SK-N-SH treated with all-trans-retinoic acid at 6 μM for 48 hours (cell line): ENCODE measurements around the gene KMT2A.

Experiments
- ATAC-seq: fragments of 200-7000 bp; cut with Tn5 transposase; 3 replicates; pipeline ENCODE4 v1.9.1; 2020; ENCODE audit warnings: mild to moderate bottlenecking, moderate library complexity
- ARNTL ChIP-seq: fragments of 450-650 bp; formaldehyde crosslinking; IDR thresholded peaks from 2 replicates; pipeline ENCODE4 v1.5.0; 2020; ENCODE audit warnings: low read depth, mild to moderate bottlenecking, moderate library complexity, borderline replicate concordance
- BACH2 ChIP-seq: fragments of 250-450 bp; sonication (Bioruptor Pico); IDR thresholded peaks from 2 replicates; pipeline ENCODE4 v1.9.0; 2021; ENCODE audit warnings: mild to moderate bottlenecking, borderline replicate concordance
- CSDC2 ChIP-seq: fragments of 250-450 bp; sonication (Bioruptor Pico); IDR thresholded peaks from 2 replicates; pipeline ENCODE4 v1.5.0; 2020; ENCODE audit warnings: mild to moderate bottlenecking, moderate library complexity
- ESRRG ChIP-seq: fragments of 250-450 bp; sonication (Bioruptor Pico); IDR thresholded peaks from 2 replicates; pipeline ENCODE4 v1.6.1; 2021; ENCODE audit warnings: mild to moderate bottlenecking
- GLIS3 ChIP-seq: fragments of 250-450 bp; sonication (Bioruptor Pico); IDR thresholded peaks from 2 replicates; pipeline ENCODE4 v1.5.0; 2020; ENCODE audit warnings: mild to moderate bottlenecking, moderate library complexity
- ISL1 ChIP-seq: fragments of 250-450 bp; sonication (Bioruptor Pico); IDR thresholded peaks from 2 replicates; pipeline ENCODE4 v2.1.2; 2022; ENCODE audit warnings: mild to moderate bottlenecking, moderate library complexity
- OSR1 ChIP-seq: fragments of 250-450 bp; sonication (Bioruptor Pico); IDR thresholded peaks from 2 replicates; pipeline ENCODE4 v1.8.0; 2022; ENCODE audit warnings: moderate library complexity, mild to moderate bottlenecking, inconsistent platforms
- PPARA ChIP-seq: fragments of 250-450 bp; sonication (Bioruptor Pico); IDR thresholded peaks from 2 replicates; pipeline ENCODE4 v1.5.0; 2020; ENCODE audit warnings: mild to moderate bottlenecking, borderline replicate concordance
- RARB ChIP-seq: fragments of 250-450 bp; sonication (Bioruptor Pico); IDR thresholded peaks from 2 replicates; pipeline ENCODE4 v1.8.0; 2021; ENCODE audit warnings: mild to moderate bottlenecking, moderate library complexity
- TCF4 ChIP-seq: fragments of 250-450 bp; sonication (Bioruptor Pico); IDR thresholded peaks from 2 replicates; pipeline ENCODE4 v1.8.0; 2021; ENCODE audit warnings: mild to moderate bottlenecking, moderate library complexity, borderline replicate concordance
- TOX ChIP-seq: fragments of 250-450 bp; sonication (Bioruptor Pico); IDR thresholded peaks from 2 replicates; pipeline ENCODE4 v1.8.0; 2021; ENCODE audit warnings: mild to moderate bottlenecking, moderate library complexity, borderline replicate concordance
- ZC3H10 ChIP-seq: fragments of 250-450 bp; sonication (Bioruptor Pico); IDR thresholded peaks from 2 replicates; pipeline ENCODE4 v1.5.1; 2021; ENCODE audit warnings: mild to moderate bottlenecking, moderate library complexity
- ZFP3 ChIP-seq: fragments of 250-450 bp; sonication (Bioruptor Pico); IDR thresholded peaks from 2 replicates; pipeline ENCODE4 v1.5.0; 2020; ENCODE audit warnings: mild to moderate bottlenecking, moderate library complexity
- ZFP30 ChIP-seq: fragments of 450-650 bp; formaldehyde crosslinking; IDR thresholded peaks from 2 replicates; pipeline ENCODE4 v1.5.0; 2022; ENCODE audit warnings: mild to moderate bottlenecking, moderate library complexity
- ZNF565 ChIP-seq: fragments of 450-650 bp; formaldehyde crosslinking; conservative IDR thresholded peaks from 2 replicates; pipeline ENCODE4 v1.5.0; 2020; ENCODE audit warnings: low read depth, mild to moderate bottlenecking, moderate library complexity
- ZNF70 ChIP-seq: fragments of 450-650 bp; formaldehyde crosslinking; IDR thresholded peaks from 2 replicates; pipeline ENCODE4 v1.5.0; 2020; ENCODE audit warnings: mild to moderate bottlenecking, moderate library complexity
- ZNF8 ChIP-seq: fragments of 450-650 bp; formaldehyde crosslinking; IDR thresholded peaks from 2 replicates; pipeline ENCODE4 v1.5.0; 2020; ENCODE audit warnings: mild to moderate bottlenecking, moderate library complexity
- TF ChIP-seq, protein P1 (sequence below): fragments of 250-450 bp; sonication (Bioruptor Pico); IDR thresholded peaks from 2 replicates; pipeline ENCODE4 v1.5.0; 2020; ENCODE audit warnings: mild to moderate bottlenecking, moderate library complexity
- TF ChIP-seq, protein P2 (sequence below): fragments of 250-450 bp; sonication (Bioruptor Pico); IDR thresholded peaks from 2 replicates; pipeline ENCODE4 v1.8.0; 2021; ENCODE audit warnings: low read depth, mild to moderate bottlenecking, moderate library complexity, borderline replicate concordance
- TF ChIP-seq, protein P3 (sequence below): fragments of 250-450 bp; sonication (Bioruptor Pico); IDR thresholded peaks from 2 replicates; pipeline ENCODE4 v1.5.1; 2021; ENCODE audit warnings: mild to moderate bottlenecking, moderate library complexity
- TF ChIP-seq, protein P4 (sequence below): fragments of 250-450 bp; sonication (Bioruptor Pico); IDR thresholded peaks from 2 replicates; pipeline ENCODE4 v1.8.0; 2020; ENCODE audit warnings: mild to moderate bottlenecking, moderate library complexity, borderline replicate concordance

Gene KMT2A

DNA sequence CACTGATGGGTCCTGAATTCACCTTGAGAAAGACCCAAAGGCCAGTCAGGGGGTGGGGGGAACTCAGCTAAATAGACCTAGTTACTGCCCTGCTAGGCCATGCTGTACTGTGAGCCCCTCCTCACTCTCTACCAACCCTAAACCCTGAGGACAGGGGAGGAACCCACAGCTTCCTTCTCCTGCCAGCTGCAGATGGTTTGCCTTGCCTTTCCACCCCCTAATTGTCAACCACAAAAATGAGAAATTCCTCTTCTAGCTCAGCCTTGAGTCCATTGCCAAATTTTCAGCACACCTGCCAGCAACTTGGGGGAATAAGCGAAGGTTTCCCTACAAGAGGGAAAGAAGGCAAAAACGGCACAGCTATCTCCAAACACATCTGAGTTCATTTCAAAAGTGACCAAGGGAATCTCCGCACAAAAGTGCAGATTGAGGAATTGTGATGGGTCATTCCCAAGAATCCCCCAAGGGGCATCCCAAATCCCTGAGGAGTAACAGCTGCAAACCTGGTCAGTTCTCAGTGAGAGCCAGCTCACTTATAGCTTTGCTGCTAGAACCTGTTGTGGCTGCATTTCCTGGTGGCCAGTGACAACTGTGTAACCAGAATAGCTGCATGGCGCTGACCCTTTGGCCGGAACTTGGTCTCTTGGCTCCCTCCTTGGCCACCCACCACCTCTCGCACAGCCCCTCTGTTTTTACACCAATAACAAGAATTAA, 88.6 kb downstream of the KMT2A start:
- no peak for ATAC-seq
- TF ChIP-seq, protein P1, sequence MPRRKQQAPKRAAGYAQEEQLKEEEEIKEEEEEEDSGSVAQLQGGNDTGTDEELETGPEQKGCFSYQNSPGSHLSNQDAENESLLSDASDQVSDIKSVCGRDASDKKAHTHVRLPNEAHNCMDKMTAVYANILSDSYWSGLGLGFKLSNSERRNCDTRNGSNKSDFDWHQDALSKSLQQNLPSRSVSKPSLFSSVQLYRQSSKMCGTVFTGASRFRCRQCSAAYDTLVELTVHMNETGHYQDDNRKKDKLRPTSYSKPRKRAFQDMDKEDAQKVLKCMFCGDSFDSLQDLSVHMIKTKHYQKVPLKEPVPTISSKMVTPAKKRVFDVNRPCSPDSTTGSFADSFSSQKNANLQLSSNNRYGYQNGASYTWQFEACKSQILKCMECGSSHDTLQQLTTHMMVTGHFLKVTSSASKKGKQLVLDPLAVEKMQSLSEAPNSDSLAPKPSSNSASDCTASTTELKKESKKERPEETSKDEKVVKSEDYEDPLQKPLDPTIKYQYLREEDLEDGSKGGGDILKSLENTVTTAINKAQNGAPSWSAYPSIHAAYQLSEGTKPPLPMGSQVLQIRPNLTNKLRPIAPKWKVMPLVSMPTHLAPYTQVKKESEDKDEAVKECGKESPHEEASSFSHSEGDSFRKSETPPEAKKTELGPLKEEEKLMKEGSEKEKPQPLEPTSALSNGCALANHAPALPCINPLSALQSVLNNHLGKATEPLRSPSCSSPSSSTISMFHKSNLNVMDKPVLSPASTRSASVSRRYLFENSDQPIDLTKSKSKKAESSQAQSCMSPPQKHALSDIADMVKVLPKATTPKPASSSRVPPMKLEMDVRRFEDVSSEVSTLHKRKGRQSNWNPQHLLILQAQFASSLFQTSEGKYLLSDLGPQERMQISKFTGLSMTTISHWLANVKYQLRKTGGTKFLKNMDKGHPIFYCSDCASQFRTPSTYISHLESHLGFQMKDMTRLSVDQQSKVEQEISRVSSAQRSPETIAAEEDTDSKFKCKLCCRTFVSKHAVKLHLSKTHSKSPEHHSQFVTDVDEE (CRISPR knock-in tag): no peak
- no peak for TF ChIP-seq PPARA (CRISPR knock-in tag)
- TF ChIP-seq TCF4 (CRISPR knock-in tag): no peak

- no peak for TF ChIP-seq BACH2 (CRISPR knock-in tag)
- no peak for ATAC-seq
Measured at GRCh38 chr11:118526688-118527087, 90.4 kb downstream of the KMT2A start.

DNA sequence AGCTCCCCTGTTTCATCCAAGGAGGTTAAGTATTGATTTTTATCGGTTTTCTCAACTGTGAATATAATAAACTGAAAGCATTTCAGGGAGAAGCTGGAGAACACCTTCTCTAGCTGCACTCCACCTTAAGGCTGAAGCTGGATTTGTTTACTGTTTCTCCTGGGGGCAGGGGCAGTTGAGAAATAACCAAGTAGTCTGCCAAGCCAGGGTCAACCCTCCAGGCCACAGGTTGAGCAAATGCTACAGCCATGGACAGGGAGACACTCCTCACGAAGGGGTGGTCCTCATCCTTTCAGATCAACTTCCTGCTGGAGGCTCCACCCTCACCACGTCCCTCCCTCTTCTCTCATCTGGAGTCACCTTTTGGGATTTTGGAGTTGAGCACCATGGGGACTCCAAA, 90.8 kb downstream of the KMT2A start, which contains the start of gene TTC36:
TTC36 (plus strand) TSS at position 366 of the 400 bp plus-strand sequence; CDS start at position 387, 21 bp downstream.
- TF ChIP-seq ZNF565 (CRISPR knock-in tag) (no peak), GLIS3 (CRISPR knock-in tag) (no peak), ESRRG (CRISPR knock-in tag) (no peak), ZFP3 (CRISPR knock-in tag) (no peak), ZC3H10 (CRISPR knock-in tag) (no peak), ZFP30 (CRISPR knock-in tag) (no peak), ISL1 (CRISPR knock-in tag) (no peak), CSDC2 (CRISPR knock-in tag) (no peak), TCF4 (CRISPR knock-in tag) (no peak), ARNTL (CRISPR knock-in tag) (no peak), RARB (CRISPR knock-in tag) (no peak), ZNF70 (no peak), OSR1 (no peak)
- TF ChIP-seq, protein P2, sequence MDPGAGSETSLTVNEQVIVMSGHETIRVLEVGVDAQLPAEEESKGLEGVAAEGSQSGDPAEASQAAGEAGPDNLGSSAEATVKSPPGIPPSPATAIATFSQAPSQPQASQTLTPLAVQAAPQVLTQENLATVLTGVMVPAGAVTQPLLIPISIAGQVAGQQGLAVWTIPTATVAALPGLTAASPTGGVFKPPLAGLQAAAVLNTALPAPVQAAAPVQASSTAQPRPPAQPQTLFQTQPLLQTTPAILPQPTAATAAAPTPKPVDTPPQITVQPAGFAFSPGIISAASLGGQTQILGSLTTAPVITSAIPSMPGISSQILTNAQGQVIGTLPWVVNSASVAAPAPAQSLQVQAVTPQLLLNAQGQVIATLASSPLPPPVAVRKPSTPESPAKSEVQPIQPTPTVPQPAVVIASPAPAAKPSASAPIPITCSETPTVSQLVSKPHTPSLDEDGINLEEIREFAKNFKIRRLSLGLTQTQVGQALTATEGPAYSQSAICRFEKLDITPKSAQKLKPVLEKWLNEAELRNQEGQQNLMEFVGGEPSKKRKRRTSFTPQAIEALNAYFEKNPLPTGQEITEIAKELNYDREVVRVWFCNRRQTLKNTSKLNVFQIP: no peak
- TF ChIP-seq, protein P1 (CRISPR knock-in tag): no peak
- TF ChIP-seq, protein P3, sequence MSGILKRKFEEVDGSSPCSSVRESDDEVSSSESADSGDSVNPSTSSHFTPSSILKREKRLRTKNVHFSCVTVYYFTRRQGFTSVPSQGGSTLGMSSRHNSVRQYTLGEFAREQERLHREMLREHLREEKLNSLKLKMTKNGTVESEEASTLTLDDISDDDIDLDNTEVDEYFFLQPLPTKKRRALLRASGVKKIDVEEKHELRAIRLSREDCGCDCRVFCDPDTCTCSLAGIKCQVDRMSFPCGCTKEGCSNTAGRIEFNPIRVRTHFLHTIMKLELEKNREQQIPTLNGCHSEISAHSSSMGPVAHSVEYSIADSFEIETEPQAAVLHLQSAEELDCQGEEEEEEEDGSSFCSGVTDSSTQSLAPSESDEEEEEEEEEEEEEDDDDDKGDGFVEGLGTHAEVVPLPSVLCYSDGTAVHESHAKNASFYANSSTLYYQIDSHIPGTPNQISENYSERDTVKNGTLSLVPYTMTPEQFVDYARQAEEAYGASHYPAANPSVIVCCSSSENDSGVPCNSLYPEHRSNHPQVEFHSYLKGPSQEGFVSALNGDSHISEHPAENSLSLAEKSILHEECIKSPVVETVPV: no peak
- ATAC-seq: no peak

DNA sequence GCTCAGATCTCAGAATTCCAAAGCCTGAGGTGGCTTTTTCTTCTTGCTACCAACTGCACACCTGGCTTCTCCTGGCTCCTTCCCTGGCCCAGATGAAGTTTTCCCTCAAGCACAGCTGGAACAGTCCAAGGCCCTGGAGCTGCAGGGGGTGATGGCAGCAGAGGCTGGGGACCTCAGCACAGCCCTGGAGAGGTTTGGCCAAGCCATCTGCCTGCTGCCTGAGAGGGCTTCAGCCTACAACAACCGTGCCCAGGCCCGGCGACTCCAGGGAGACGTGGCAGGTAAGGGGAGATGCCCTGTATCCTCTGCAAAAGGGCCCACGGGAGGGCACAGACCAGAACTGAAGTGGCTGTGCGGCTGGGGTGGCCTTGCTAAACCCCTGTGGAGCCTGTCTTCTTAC, 92.2 kb downstream of the KMT2A start:
- ATAC-seq: no peak
- TF ChIP-seq ESRRG (CRISPR knock-in tag): no peak
- TF ChIP-seq ZNF8: no peak
- no peak for TF ChIP-seq ZFP3 (CRISPR knock-in tag)
- no peak for TF ChIP-seq ISL1 (CRISPR knock-in tag)
- no peak for TF ChIP-seq ARNTL (CRISPR knock-in tag)
- no peak for TF ChIP-seq ZNF70
- TF ChIP-seq OSR1: no peak
- no peak for TF ChIP-seq ZNF565 (CRISPR knock-in tag)
- no peak for TF ChIP-seq PPARA (CRISPR knock-in tag)
- no peak for TF ChIP-seq TCF4 (CRISPR knock-in tag)
- TF ChIP-seq ZC3H10 (CRISPR knock-in tag): no peak
- TF ChIP-seq, protein P1 (CRISPR knock-in tag): no peak
- no peak for TF ChIP-seq CSDC2 (CRISPR knock-in tag)
- TF ChIP-seq, protein P4, sequence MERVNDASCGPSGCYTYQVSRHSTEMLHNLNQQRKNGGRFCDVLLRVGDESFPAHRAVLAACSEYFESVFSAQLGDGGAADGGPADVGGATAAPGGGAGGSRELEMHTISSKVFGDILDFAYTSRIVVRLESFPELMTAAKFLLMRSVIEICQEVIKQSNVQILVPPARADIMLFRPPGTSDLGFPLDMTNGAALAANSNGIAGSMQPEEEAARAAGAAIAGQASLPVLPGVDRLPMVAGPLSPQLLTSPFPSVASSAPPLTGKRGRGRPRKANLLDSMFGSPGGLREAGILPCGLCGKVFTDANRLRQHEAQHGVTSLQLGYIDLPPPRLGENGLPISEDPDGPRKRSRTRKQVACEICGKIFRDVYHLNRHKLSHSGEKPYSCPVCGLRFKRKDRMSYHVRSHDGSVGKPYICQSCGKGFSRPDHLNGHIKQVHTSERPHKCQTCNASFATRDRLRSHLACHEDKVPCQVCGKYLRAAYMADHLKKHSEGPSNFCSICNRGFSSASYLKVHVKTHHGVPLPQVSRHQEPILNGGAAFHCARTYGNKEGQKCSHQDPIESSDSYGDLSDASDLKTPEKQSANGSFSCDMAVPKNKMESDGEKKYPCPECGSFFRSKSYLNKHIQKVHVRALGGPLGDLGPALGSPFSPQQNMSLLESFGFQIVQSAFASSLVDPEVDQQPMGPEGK (CRISPR knock-in tag): no peak
- no peak for TF ChIP-seq TOX
- no peak for TF ChIP-seq RARB (CRISPR knock-in tag)
- TF ChIP-seq ZFP30 (CRISPR knock-in tag): no peak
